Measurements from ENCODE around the gene SYTL1. TPM values are rescaled to one million over a fixed set of nuclear protein-coding genes. Genes with fewer than 3 reads are reported as not detected.

Gene SYTL1
- total and polyA plus RNA-seq, 9 of the 15 experiments (the other 6 are each of a cell fraction or from before 2014, with no cell fraction given), result 0.04 to 9.3 (median 1.7) TPM

DNA sequence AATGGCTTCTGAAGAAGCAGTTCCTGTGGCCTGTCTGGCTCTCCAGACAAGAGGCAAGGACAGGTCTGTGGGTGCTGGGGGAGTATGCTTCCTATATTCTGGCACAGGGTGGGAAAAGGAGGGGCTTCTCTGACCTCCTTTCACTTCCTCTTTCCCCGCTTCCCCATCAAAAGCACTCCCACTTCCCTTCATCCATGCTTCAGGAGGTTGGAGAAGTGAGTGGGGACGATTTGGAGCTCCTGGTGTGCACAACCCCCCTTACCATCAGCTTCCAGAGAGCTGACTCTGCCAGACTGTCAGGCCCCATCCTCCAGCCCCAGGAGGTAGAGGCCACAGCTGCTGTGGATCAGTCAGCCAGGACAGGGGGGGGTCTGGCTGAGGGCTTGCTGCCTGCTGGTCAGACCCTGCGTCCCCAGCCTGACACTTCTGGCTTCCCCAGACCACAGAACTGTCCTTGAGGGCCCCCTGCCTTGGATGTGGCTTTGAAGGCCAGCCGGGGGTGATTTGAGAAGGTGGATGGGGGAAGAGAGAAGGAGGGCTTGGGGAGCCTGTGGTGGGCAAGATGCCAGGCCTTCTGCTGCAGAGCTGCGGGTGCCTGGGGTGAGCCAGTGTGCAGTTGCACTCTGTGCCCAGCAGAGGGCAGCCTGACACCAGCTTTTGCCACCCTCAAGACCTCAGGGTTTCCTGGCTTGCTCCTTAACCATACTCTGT lies 41.3 kb upstream of the SYTL1 start (continued):
- TF ChIP-seq RERE (CRISPR knock-in tag; IDR thresholded peaks at IDR 0.05; ENCODE audit: borderline replicate concordance) (no peak), E2F3 (CRISPR knock-in tag; IDR thresholded peaks at IDR 0.05) (no peak), TRIM24 (IDR thresholded peaks at IDR 0.05) (no peak), BHLHE40 (IDR thresholded peaks at IDR 0.05; ENCODE audit: low read length) (no peak), BDP1 (IDR thresholded peaks at IDR 0.05; ENCODE audit: insufficient read depth, insufficient read length) (no peak), PYGO2 (tag; IDR thresholded peaks at IDR 0.05) (no peak), DACH1 (IDR thresholded peaks at IDR 0.05; ENCODE audit: partially characterized antibody) (no peak), SAP30 (IDR thresholded peaks at IDR 0.05; ENCODE audit: borderline replicate concordance, insufficient read depth, low read depth, low read length, poor library complexity, severe bottlenecking) (no peak), HMBOX1 (IDR thresholded peaks at IDR 0.05) (no peak), SP1 (CRISPR knock-in tag; IDR thresholded peaks at IDR 0.05) (peak; percentile 24; the same call in 1 of the 2 replicates), FIP1L1 (IDR thresholded peaks at IDR 0.05; ENCODE audit: low read depth, low read length, poor library complexity, severe bottlenecking) (no peak), TBL1XR1 (IDR thresholded peaks at IDR 0.05; ENCODE audit: low read length in 2 of 2) (0 out of 4 replicates have a peak, but pooled peaks have one; percentile 26 to 63)
- TF ChIP-seq, protein P1, sequence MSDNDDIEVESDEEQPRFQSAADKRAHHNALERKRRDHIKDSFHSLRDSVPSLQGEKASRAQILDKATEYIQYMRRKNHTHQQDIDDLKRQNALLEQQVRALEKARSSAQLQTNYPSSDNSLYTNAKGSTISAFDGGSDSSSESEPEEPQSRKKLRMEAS (CRISPR knock-in tag; IDR thresholded peaks at IDR 0.05), result peak; percentile 16; the same call in 1 of the 2 replicates
- TF ChIP-seq, protein P2, sequence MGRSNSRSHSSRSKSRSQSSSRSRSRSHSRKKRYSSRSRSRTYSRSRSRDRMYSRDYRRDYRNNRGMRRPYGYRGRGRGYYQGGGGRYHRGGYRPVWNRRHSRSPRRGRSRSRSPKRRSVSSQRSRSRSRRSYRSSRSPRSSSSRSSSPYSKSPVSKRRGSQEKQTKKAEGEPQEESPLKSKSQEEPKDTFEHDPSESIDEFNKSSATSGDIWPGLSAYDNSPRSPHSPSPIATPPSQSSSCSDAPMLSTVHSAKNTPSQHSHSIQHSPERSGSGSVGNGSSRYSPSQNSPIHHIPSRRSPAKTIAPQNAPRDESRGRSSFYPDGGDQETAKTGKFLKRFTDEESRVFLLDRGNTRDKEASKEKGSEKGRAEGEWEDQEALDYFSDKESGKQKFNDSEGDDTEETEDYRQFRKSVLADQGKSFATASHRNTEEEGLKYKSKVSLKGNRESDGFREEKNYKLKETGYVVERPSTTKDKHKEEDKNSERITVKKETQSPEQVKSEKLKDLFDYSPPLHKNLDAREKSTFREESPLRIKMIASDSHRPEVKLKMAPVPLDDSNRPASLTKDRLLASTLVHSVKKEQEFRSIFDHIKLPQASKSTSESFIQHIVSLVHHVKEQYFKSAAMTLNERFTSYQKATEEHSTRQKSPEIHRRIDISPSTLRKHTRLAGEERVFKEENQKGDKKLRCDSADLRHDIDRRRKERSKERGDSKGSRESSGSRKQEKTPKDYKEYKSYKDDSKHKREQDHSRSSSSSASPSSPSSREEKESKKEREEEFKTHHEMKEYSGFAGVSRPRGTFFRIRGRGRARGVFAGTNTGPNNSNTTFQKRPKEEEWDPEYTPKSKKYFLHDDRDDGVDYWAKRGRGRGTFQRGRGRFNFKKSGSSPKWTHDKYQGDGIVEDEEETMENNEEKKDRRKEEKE (IDR thresholded peaks at IDR 0.05; ENCODE audit: borderline replicate concordance in 1 of 2, control insufficient read depth in 1 of 2, low read depth in 2 of 2, low read length in 1 of 2), result no peak
- TF ChIP-seq, protein P3, sequence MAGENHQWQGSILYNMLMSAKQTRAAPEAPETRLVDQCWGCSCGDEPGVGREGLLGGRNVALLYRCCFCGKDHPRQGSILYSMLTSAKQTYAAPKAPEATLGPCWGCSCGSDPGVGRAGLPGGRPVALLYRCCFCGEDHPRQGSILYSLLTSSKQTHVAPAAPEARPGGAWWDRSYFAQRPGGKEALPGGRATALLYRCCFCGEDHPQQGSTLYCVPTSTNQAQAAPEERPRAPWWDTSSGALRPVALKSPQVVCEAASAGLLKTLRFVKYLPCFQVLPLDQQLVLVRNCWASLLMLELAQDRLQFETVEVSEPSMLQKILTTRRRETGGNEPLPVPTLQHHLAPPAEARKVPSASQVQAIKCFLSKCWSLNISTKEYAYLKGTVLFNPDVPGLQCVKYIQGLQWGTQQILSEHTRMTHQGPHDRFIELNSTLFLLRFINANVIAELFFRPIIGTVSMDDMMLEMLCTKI (IDR thresholded peaks at IDR 0.05; ENCODE audit: partially characterized antibody), result no peak

All from K562 (cell line).